Naive thymus-derived CD8-positive, alpha-beta T cell (primary cell): ENCODE results near the gene TSPAN13. TPM values are rescaled to one million over a fixed set of nuclear protein-coding genes. Genes with fewer than 3 reads are reported as not detected.

Experiments
- ATAC-seq, 2 donors: fragments of 150-1000 bp; cut with Tn5 transposase in 1 of 2; sonication (Bioruptor Pico), chemical (Tn5 transposase) in 1 of 2; 1 replicate in 1 of 2; 2 replicates in 1 of 2; pipeline ENCODE4 v1.10.0; 2021; ENCODE audit warnings: mild to moderate bottlenecking in 2 of 2, moderate library complexity in 2 of 2
- POLR2A ChIA-PET: fragments of 350-600 bp; sonication (Branson Sonifier 250); formaldehyde crosslinking; loops from one replicate; lab custom pipeline; 2021; ENCODE audit warnings: antibody characterized with exemption; lab: Charles Lee
- DNase-seq, 10 donors: peaks; one replicate each; pipeline versions ENCODE4 v3.0.0 to v3.0.0-alpha.2; 2020 to 2022
- H3K27ac Mint-ChIP-seq, 10 donors: one replicate each; pipeline ENCODE4 v1.8.0; 2020 to 2022; ENCODE audit warnings: mild to moderate bottlenecking in 10 of 10, mixed read lengths in 10 of 10, moderate library complexity in 4 of 10, inconsistent platforms in 1 of 10
- H3K27me3 Mint-ChIP-seq, 5 donors: one replicate each; pipeline ENCODE4 v1.8.0; 2021 to 2022; ENCODE audit warnings: mixed read lengths in 5 of 5
- H3K36me3 Mint-ChIP-seq, 3 donors: one replicate each; pipeline ENCODE4 v1.8.0; 2020 to 2022; ENCODE audit warnings: mixed read lengths in 3 of 3, mild to moderate bottlenecking in 2 of 3, inconsistent platforms in 1 of 3
- H3K4me1 Mint-ChIP-seq, 4 donors: one replicate each; pipeline ENCODE4 v1.8.0; 2021 to 2022; ENCODE audit warnings: mixed read lengths in 4 of 4
- H3K4me3 Mint-ChIP-seq, 10 donors: one replicate each; pipeline ENCODE4 v1.8.0; 2020 to 2022; ENCODE audit warnings: mild to moderate bottlenecking in 10 of 10, mixed read lengths in 10 of 10, moderate library complexity in 6 of 10, inconsistent platforms in 1 of 10
- H3K9me3 Mint-ChIP-seq, 9 donors: one replicate each; pipeline ENCODE4 v1.8.0; 2020 to 2022; ENCODE audit warnings: mixed read lengths in 9 of 9, mild to moderate bottlenecking in 3 of 9, inconsistent platforms in 1 of 9, moderate library complexity in 1 of 9
- polyA plus RNA-seq, 3 donors: library from polyadenylated mRNA; unstranded; fragments of 300-500 nt; fragmentation: Illumina TruSeq; gene quantifications; one replicate each; pipeline ENCODE4 v1.2.3, GENCODE V29; 2021
- total RNA-seq, 8 experiments: library from RNA in 2 of 8; stranded (reverse) in 2 of 8; gene quantifications; one replicate each; pipeline ENCODE4 v1.2.3 and lab custom pipeline; 2021 to 2026

The TSPAN13 gene
- total and polyA plus RNA-seq, 5 experiments from 2014 or later, result 0.12 to 1.4 (median 0.72) TPM; not detected in 1

- Mint-ChIP-seq H3K4me3 (no peak overlapping the region), H3K27me3 (peaks cover 0 to 8% (median 0%) of the 10 kb centered on the region in 5 donors), H3K4me1 (no peaks in the 10 kb centered on the region), H3K9me3 (no peaks in the 10 kb centered on the region), H3K36me3 (no peaks in the 10 kb centered on the region), H3K27ac (peak overlapping the region in 1 of 10 donors; percentile 76)
- DNase-seq (no peak), ATAC-seq (no peak)
- POLR2A ChIA-PET, result no interaction called here
Measured at GRCh38 chr7:16744518-16745250, 8.9 kb upstream of the TSPAN13 start.

GRCh38 chr7:16745645-16746044, 7.9 kb upstream of the TSPAN13 start:
- Mint-ChIP-seq H3K27me3 (peaks cover 0 to 8% (median 0%) of the 10 kb centered on the region in 5 donors), H3K4me1 (no peaks in the 10 kb centered on the region), H3K9me3 (no peaks in the 10 kb centered on the region), H3K4me3 (no peak overlapping the region), H3K27ac (no peak overlapping the region), H3K36me3 (no peaks in the 10 kb centered on the region)
- DNase-seq, result no peak
- POLR2A ChIA-PET, result no interaction called here
- no peak for ATAC-seq

GRCh38 chr7:16747102-16747501, 6.5 kb upstream of the TSPAN13 start:
- no peak overlapping the region for H3K27ac Mint-ChIP-seq
- no peak for ATAC-seq
- no peaks in the 10 kb centered on the region for H3K9me3 Mint-ChIP-seq
- no peaks in the 10 kb centered on the region for H3K4me1 Mint-ChIP-seq
- POLR2A ChIA-PET, result no interaction called here
- DNase-seq, result no peak
- peaks cover 0 to 3% (median 0%) of the 10 kb centered on the region in 3 donors for H3K36me3 Mint-ChIP-seq
- H3K4me3 Mint-ChIP-seq, result no peak overlapping the region
- H3K27me3 Mint-ChIP-seq, result peaks cover 0 to 14% (median 0%) of the 10 kb centered on the region in 5 donors

- peaks cover 10 to 33% (median 21%) of the 10 kb centered on the region in 5 donors for H3K27me3 Mint-ChIP-seq
Measured at GRCh38 chr7:16753932-16754855, 639 bp downstream of the TSPAN13 start.

GRCh38 chr7:16754856-16755317, 1.3 kb downstream of the TSPAN13 start:
- Mint-ChIP-seq H3K36me3 (peaks cover 0 to 3% (median 0%) of the 10 kb centered on the region in 3 donors), H3K27ac (peak overlapping the region in 3 of 10 donors; percentile 44 to 89 (median 59)), H3K4me1 (peaks cover 6 to 48% (median 13%) of the 10 kb centered on the region in 4 donors), H3K27me3 (peaks cover 10 to 33% (median 21%) of the 10 kb centered on the region in 5 donors), H3K4me3 (peak overlapping the region; percentile 73 to 93 (median 86)), H3K9me3 (peaks cover 0 to 5% (median 0%) of the 10 kb centered on the region in 9 donors)
- no peak for ATAC-seq
- POLR2A ChIA-PET, result no interaction called here
- DNase-seq, result no peak

More at GRCh38 chr7:16753932-16754855, 639 bp downstream of the TSPAN13 start:
- POLR2A ChIA-PET, result no interaction called here
- H3K9me3 Mint-ChIP-seq, result peaks cover 0 to 3% (median 0%) of the 10 kb centered on the region in 9 donors
- ATAC-seq (peak; percentile 36 to 38), DNase-seq (peak in 2 of 10 donors; percentile 5 to 6)
- H3K36me3 Mint-ChIP-seq, result peaks cover 0 to 3% (median 0%) of the 10 kb centered on the region in 3 donors
- peak overlapping the region; percentile 73 to 93 (median 86) for H3K4me3 Mint-ChIP-seq
- peaks cover 6 to 44% (median 12%) of the 10 kb centered on the region in 4 donors for H3K4me1 Mint-ChIP-seq
- peak overlapping the region in 4 of 10 donors; percentile 9 to 89 (median 52) for H3K27ac Mint-ChIP-seq

DNA sequence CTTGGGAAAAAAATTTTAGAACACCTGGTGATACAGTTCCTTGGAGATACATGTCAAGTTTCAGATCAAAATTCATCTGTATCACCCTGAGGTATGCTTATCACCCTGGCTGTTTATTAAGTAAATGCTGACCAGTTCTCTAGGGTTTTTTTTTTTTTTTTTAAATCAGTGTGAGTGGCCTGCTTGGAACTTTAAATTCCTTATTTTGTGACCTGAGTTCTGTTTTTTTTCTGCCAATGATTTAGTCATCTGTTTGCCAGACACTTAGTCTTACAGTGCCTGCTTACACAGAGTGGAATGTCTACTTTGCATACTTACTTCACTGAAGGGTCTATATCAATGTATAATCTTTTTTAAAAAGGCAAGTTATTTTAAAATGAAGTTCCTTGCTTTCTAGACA, 1.8 kb downstream of the TSPAN13 start:
- DNase-seq (no peak), ATAC-seq (no peak)
- Mint-ChIP-seq H3K27me3 (peaks cover 10 to 33% (median 25%) of the 10 kb centered on the region in 5 donors), H3K4me1 (peaks cover 9 to 53% (median 13%) of the 10 kb centered on the region in 4 donors), H3K9me3 (peaks cover 0 to 5% (median 0%) of the 10 kb centered on the region in 9 donors), H3K36me3 (peaks cover 0 to 3% (median 0%) of the 10 kb centered on the region in 3 donors), H3K4me3 (peak overlapping the region in 8 of 10 donors; percentile 20 to 93 (median 84)), H3K27ac (peak overlapping the region in 1 of 10 donors; percentile 59)
- POLR2A ChIA-PET, result no interaction called here

DNA sequence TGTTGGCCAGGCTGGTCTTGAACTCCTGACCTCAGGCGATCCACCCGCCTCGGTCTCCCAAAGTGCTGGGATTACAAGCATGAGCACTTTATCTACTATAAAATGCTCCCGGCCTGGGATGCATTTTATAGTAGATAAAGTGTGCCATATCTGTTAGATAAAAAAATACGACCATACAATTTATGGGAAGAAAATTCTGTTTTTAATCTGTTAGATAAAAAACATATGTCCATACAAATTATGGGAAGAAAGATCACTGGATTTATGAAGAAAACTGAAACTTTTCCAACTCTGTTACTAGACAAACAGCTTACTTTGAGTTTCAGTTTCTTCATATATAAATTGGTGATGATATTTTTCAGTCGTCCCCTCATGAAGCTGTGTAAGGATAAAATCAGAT, 4.5 kb downstream of the TSPAN13 start:
- POLR2A ChIA-PET, result no interaction called here
- Mint-ChIP-seq H3K27me3 (peaks cover 10 to 33% (median 21%) of the 10 kb centered on the region in 5 donors), H3K4me1 (peaks cover 9 to 68% (median 13%) of the 10 kb centered on the region in 4 donors), H3K9me3 (peaks cover 0 to 5% (median 0%) of the 10 kb centered on the region in 9 donors), H3K4me3 (no peak overlapping the region), H3K27ac (no peak overlapping the region), H3K36me3 (no peaks in the 10 kb centered on the region)
- DNase-seq, result no peak
- no peak for ATAC-seq

DNA sequence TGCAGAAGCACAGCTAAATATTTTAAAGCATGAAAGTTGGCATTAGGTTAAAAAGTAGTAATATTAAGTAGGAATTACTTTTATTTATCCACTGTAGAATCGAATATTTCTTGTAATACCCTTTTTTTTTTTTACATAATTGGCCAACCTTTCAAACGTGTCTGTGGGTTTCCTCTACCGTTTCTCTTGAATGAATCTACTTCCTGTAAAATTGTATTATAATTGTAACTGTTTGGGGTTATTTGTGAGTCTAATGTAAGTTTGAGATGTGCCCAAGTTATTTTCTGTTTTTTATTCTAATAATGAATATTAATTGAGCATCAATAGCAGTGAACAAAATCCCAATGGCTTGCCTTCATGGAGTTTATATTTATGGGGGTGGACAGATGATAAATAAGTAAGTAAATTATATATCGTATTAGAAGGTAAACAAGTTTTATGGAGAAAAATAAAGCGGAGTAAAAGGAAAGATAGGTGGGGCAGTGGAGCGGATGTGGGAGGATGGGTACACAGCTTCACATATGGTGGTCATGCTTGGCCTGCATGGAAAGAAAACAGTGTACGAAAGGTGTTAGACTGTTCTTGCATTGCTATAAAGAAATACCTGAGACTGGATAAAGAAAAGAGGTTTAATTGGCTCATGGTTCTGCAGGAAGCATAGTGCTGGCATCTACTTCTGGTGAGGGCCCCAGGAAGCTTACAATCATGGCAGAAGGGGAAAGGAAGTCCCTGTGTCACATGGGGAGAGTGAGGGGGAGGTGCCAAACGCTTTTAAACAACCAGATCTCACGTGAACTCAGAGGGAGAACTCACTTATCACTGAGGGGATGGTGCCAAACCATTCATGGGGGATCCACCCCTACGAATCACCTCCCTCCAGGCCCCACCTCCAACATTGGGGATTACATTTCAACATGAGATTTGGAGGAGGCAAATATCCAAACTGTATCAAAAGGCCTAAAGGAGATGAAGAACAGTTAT, 5.4 kb downstream of the TSPAN13 start:
- Mint-ChIP-seq H3K9me3 (peaks cover 0 to 5% (median 0%) of the 10 kb centered on the region in 9 donors), H3K27me3 (peaks cover 10 to 32% (median 21%) of the 10 kb centered on the region in 5 donors), H3K4me1 (peaks cover 9 to 65% (median 12%) of the 10 kb centered on the region in 4 donors), H3K36me3 (no peaks in the 10 kb centered on the region), H3K4me3 (peak overlapping the region in 1 of 10 donors; percentile 65), H3K27ac (peak overlapping the region in 2 of 10 donors; percentile 19 to 75)
- POLR2A ChIA-PET, result no interaction called here
- no peak for ATAC-seq
- DNase-seq, result no peak

DNA sequence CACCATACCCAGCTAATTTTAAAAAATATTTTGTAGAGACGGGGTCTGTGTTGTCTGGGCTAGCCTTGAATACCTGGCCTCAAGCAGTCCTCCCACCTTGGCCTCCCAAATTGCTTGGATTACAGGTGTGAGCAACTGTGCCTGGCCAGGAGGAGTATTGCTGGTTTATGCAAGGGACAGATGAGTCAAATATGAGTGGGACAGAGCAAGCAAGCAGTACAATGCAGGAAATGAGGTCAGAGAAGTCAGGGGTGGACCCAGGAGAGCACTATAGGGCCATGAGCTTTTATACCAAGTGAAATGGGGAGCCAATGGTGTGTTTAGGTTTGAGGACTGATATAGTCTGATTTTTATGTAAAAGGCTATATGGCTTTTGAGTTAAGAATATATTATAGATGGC, 6.3 kb downstream of the TSPAN13 start:
- Mint-ChIP-seq H3K9me3 (peaks cover 0 to 5% (median 0%) of the 10 kb centered on the region in 9 donors), H3K4me1 (peaks cover 2 to 57% (median 4%) of the 10 kb centered on the region in 4 donors), H3K27me3 (peaks cover 5 to 23% (median 13%) of the 10 kb centered on the region in 5 donors), H3K36me3 (no peaks in the 10 kb centered on the region), H3K27ac (peak overlapping the region in 2 of 10 donors; percentile 1 to 75), H3K4me3 (no peak overlapping the region)
- POLR2A ChIA-PET, result no interaction called here
- ATAC-seq (no peak), DNase-seq (no peak)

DNA sequence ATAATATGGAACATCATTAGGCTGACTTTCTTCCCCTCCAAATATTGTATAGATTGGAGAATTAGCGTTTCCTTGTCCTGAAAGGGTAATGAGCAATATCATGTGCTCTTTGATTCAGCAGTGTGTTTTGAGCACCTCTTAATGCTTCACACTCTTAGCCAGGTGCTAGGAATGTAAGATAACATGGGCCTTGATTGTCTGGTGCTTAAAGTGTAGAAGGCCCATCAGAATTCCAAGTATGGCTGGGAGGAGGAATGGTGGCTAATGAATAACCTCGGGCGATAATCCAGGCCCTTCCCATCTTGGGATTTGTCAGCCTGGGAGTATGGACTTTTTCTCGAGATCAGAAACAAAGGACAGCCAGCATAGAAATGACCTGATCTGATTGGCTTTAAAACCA, 8.6 kb downstream of the TSPAN13 start:
- POLR2A ChIA-PET, result no interaction called here
- ATAC-seq (no peak), DNase-seq (no peak)
- H3K4me1 Mint-ChIP-seq, result peaks cover 0 to 44% (median 3%) of the 10 kb centered on the region in 4 donors
- H3K36me3 Mint-ChIP-seq, result no peaks in the 10 kb centered on the region
- H3K4me3 Mint-ChIP-seq, result no peak overlapping the region
- peaks cover 0 to 5% (median 0%) of the 10 kb centered on the region in 9 donors for H3K9me3 Mint-ChIP-seq
- H3K27me3 Mint-ChIP-seq, result peaks cover 0 to 6% (median 3%) of the 10 kb centered on the region in 5 donors
- H3K27ac Mint-ChIP-seq, result peak overlapping the region in 1 of 10 donors; percentile 11

DNA sequence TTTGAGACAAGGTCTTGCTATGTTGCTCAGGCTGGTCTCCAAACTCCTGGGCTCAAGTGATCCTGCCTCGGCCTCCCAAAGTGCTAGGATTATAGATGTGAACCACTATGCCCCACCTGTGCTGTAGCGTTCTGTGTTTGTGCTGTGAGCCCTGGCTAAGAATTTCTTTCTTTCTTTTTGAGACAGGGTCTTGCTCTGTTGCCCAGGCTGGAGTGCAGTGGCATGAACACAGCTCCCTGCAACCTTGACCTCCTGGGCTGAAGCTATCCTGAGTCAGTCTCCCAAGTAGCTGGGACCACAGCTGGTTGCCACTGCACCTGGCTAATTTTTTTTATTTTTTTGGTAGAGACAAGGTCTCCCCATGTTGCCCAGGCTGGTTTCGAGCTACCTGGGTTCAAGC, 11.4 kb downstream of the TSPAN13 start:
- H3K36me3 Mint-ChIP-seq, result no peaks in the 10 kb centered on the region
- DNase-seq (no peak), ATAC-seq (no peak)
- H3K27me3 Mint-ChIP-seq, result peaks cover 0 to 6% (median 0%) of the 10 kb centered on the region in 5 donors
- peaks cover 0 to 2% (median 0%) of the 10 kb centered on the region in 9 donors for H3K9me3 Mint-ChIP-seq
- POLR2A ChIA-PET, result no interaction called here
- no peak overlapping the region for H3K4me3 Mint-ChIP-seq
- H3K4me1 Mint-ChIP-seq, result peaks cover 0 to 27% (median 1%) of the 10 kb centered on the region in 4 donors
- no peak overlapping the region for H3K27ac Mint-ChIP-seq
